ENCODE data around the gene PLCH1.

The PLCH1 gene

GRCh38 chr3:155554777-155555451 lies 190.0 kb downstream of the PLCH1 start:
- in situ Hi-C loops (cut with HindIII; ENCODE audit: low sequenced_read_pairs): no loop called here

GRCh38 chr3:155553780-155554179 lies 191.1 kb downstream of the PLCH1 start:
- in situ Hi-C loops (cut with HindIII; ENCODE audit: low sequenced_read_pairs): no loop called here

GRCh38 chr3:155553326-155553725 lies 191.5 kb downstream of the PLCH1 start:
- in situ Hi-C loops (cut with HindIII; ENCODE audit: low sequenced_read_pairs): no loop called here

GRCh38 chr3:155550391-155550790 lies 194.5 kb downstream of the PLCH1 start:
- in situ Hi-C loops (cut with HindIII; ENCODE audit: low sequenced_read_pairs): no loop called here

- in situ Hi-C loops (cut with HindIII; ENCODE audit: low sequenced_read_pairs): no loop called here
Observed at GRCh38 chr3:155549087-155549486, 195.8 kb downstream of the PLCH1 start.

- in situ Hi-C loops (cut with HindIII; ENCODE audit: low sequenced_read_pairs): no loop called here
Observed at GRCh38 chr3:155548195-155548594, 196.7 kb downstream of the PLCH1 start.

- in situ Hi-C loops (cut with HindIII; ENCODE audit: low sequenced_read_pairs): no loop called here
Observed at GRCh38 chr3:155535098-155535497, 209.8 kb downstream of the PLCH1 start.

GRCh38 chr3:155528579-155528978 lies 216.3 kb downstream of the PLCH1 start:
- in situ Hi-C loops (cut with HindIII; ENCODE audit: low sequenced_read_pairs): no loop called here

GRCh38 chr3:155525324-155525833 lies 219.5 kb downstream of the PLCH1 start:
- in situ Hi-C loops (cut with HindIII; ENCODE audit: low sequenced_read_pairs): no loop called here

- in situ Hi-C loops (cut with HindIII; ENCODE audit: low sequenced_read_pairs): no loop called here
Observed at GRCh38 chr3:155520463-155520862, 224.4 kb downstream of the PLCH1 start.

GRCh38 chr3:155519078-155519477 lies 225.8 kb downstream of the PLCH1 start:
- in situ Hi-C loops (cut with HindIII; ENCODE audit: low sequenced_read_pairs): no loop called here

- in situ Hi-C loops (cut with HindIII; ENCODE audit: low sequenced_read_pairs): no loop called here
Observed at GRCh38 chr3:155517903-155518302, 227.0 kb downstream of the PLCH1 start.

GRCh38 chr3:155516439-155516838 lies 228.4 kb downstream of the PLCH1 start:
- in situ Hi-C loops (cut with HindIII; ENCODE audit: low sequenced_read_pairs): no loop called here

GRCh38 chr3:155512867-155513261 lies 232.0 kb downstream of the PLCH1 start:
- in situ Hi-C loops (cut with HindIII; ENCODE audit: low sequenced_read_pairs): no loop called here

GRCh38 chr3:155512175-155512866 lies 232.6 kb downstream of the PLCH1 start:
- in situ Hi-C loops (cut with HindIII; ENCODE audit: low sequenced_read_pairs): no loop called here

- in situ Hi-C loops (cut with HindIII; ENCODE audit: low sequenced_read_pairs): no loop called here
Observed at GRCh38 chr3:155504682-155505081, 240.2 kb downstream of the PLCH1 start.

- in situ Hi-C loops (cut with HindIII; ENCODE audit: low sequenced_read_pairs): no loop called here
Observed at GRCh38 chr3:155502630-155503029, 242.2 kb downstream of the PLCH1 start.

GRCh38 chr3:155500194-155500818 lies 244.6 kb downstream of the PLCH1 start:
- in situ Hi-C loops (cut with HindIII; ENCODE audit: low sequenced_read_pairs): no loop called here

GRCh38 chr3:155497930-155498647 lies 246.8 kb downstream of the PLCH1 start:
- in situ Hi-C loops (cut with HindIII; ENCODE audit: low sequenced_read_pairs): no loop called here

GRCh38 chr3:155496206-155496605 lies 248.7 kb downstream of the PLCH1 start:
- in situ Hi-C loops (cut with HindIII; ENCODE audit: low sequenced_read_pairs): no loop called here

- in situ Hi-C loops (cut with HindIII; ENCODE audit: low sequenced_read_pairs): no loop called here
Observed at GRCh38 chr3:155495387-155495786, 249.5 kb downstream of the PLCH1 start.

Data from endothelial cell of hepatic sinusoid (primary cell).